SU-DHL-6 (cell line): Measurements from ENCODE around the gene HECTD2.

Source experiments
- CTCF ChIP-seq: fragments of 200-600 bp; sonication (generic); IDR thresholded peaks from one replicate; pipeline ENCODE4 v1.5.1; 2017; ENCODE audit warnings: antibody characterized with exemption, mild to moderate bottlenecking, low read length, moderate library complexity; ENCODE audit not compliant: insufficient read depth, poor library complexity, severe bottlenecking
- EZH2phosphoT487 ChIP-seq: fragments of 200-600 bp; sonication (generic), shearing (Covaris generic); conservative IDR thresholded peaks from 2 replicates; pipeline ENCODE4 v1.6.1; 2018; ENCODE audit warnings: mild to moderate bottlenecking, antibody characterized with exemption, low read length, moderate library complexity, mixed read lengths

- TF ChIP-seq CTCF, result no peak
- no peak for TF ChIP-seq EZH2phosphoT487
Observed at GRCh38 chr10:91410638-91411371, 661 bp downstream of the HECTD2 start.
